AG04449 (cell line): ENCODE data around the gene PDE3A.

ENCODE experiments used
- CTCF ChIA-PET: fragments of 350-600 bp; formaldehyde crosslinking; extraction: SDS; loops from one replicate; lab custom pipeline; 2021; ENCODE audit warnings: antibody characterized with exemption; lab: Yijun Ruan, JAX
- POLR2A ChIA-PET: fragments of 400-600, 350-600 bp; formaldehyde crosslinking; extraction: SDS; loops from one replicate; lab custom pipeline; 2020; ENCODE audit warnings: antibody characterized with exemption, inconsistent platforms; lab: Yijun Ruan, JAX
- DNase-seq: peaks from one replicate; pipeline ENCODE4 v3.0.0-alpha.2; 2010; ENCODE audit warnings: low read depth, low spot score
- H3K4me3 ChIP-seq: 2 replicates; pipeline ENCODE4 v1.5.1; 2011; ENCODE audit warnings: low read depth, mild to moderate bottlenecking, control low read depth, low read length
- TF ChIP-seq, protein P1 (sequence below): IDR thresholded peaks from one replicate; pipeline ENCODE4 v1.5.1; 2011; ENCODE audit warnings: mild to moderate bottlenecking, moderate library complexity, low read length, control low read depth, inconsistent platforms; ENCODE audit not compliant: insufficient read depth; ENCODE audit errors: missing control alignments

The PDE3A gene

DNA sequence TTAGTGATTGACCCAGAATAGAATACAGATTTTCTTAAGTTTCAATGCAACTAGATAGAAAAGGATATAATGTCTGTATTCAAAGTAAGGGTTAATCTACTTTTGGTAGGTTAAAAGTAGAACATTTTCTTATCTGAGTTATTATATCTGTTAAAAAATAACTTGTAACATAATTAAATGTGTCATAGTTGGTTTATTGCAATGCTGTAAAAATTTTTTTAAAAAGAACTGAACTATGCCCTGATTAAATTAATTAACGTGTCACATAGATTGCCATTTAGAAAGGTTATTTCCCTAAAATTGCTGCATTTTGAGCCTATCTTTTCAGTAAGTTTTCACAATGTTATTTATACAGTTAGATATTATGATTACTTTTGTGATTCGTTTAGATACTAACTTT, 89.2 kb downstream of the PDE3A start:
- H3K4me3 ChIP-seq, result no peak overlapping the region
- TF ChIP-seq, protein P1, sequence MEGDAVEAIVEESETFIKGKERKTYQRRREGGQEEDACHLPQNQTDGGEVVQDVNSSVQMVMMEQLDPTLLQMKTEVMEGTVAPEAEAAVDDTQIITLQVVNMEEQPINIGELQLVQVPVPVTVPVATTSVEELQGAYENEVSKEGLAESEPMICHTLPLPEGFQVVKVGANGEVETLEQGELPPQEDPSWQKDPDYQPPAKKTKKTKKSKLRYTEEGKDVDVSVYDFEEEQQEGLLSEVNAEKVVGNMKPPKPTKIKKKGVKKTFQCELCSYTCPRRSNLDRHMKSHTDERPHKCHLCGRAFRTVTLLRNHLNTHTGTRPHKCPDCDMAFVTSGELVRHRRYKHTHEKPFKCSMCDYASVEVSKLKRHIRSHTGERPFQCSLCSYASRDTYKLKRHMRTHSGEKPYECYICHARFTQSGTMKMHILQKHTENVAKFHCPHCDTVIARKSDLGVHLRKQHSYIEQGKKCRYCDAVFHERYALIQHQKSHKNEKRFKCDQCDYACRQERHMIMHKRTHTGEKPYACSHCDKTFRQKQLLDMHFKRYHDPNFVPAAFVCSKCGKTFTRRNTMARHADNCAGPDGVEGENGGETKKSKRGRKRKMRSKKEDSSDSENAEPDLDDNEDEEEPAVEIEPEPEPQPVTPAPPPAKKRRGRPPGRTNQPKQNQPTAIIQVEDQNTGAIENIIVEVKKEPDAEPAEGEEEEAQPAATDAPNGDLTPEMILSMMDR, result no peak
- ChIA-PET POLR2A (no interaction called here), CTCF (no interaction called here)
- no peak for DNase-seq

GRCh38 chr12:20458011-20458410, 89.7 kb downstream of the PDE3A start:
- no peak overlapping the region for H3K4me3 ChIP-seq
- ChIA-PET CTCF (interaction anchor here (0.9 to 1.0 kb wide), 2 partner anchors 10 to 143 kb away, joined by 3 read pairs; no protein-coding TSS in a partner anchor), POLR2A (no interaction called here)
- DNase-seq, result no peak
- TF ChIP-seq, protein P1, result no peak

DNA sequence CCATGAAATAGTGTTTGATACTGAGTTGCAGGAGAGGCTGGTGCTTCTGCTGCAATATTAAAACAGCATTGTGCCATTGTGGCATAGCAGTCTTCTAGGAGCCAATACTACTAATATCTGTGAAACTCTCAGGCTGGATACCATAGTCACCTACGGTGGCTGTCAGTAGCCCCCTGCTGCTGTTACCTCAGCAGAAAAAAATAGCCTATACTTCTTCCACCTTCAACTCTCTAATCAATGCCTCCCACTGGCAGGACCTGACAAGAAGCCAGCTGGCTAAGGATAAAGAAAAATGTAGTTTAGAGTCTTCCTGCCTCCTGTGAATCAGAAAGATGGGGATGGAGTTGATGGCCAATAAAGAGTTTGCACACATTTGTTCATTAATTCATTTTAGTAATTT, 91.6 kb downstream of the PDE3A start:
- ChIA-PET POLR2A (no interaction called here), CTCF (interaction anchor here (1.0 kb wide), 1 partner anchor 142 kb away, joined by 4 read pairs; no protein-coding TSS in a partner anchor)
- TF ChIP-seq, protein P1, result no peak
- DNase-seq, result no peak
- no peak overlapping the region for H3K4me3 ChIP-seq

DNA sequence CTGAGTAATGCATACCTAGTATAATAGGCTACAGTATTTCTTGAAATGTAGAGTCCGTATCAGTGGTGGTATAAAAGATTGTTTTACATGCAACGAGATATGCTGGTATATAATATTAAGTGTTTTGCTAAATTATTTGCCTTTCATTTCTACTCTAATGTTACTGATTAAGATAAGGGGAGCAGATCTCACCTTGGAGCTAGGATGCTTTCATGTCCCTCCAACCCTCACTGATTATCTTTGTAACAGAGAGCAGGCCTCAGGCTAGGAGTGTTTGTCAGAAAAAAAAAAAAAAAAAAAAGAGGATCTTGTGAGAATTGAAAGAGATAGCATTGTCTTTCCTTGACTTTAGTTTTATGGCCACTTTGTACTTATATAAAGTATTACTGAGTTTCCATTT, 92.6 kb downstream of the PDE3A start:
- POLR2A ChIA-PET, result no interaction called here
- CTCF ChIA-PET, result interaction anchor here (1.0 kb wide), 1 partner anchor 141 kb away, joined by 4 read pairs; no protein-coding TSS in a partner anchor

GRCh38 chr12:20463913-20464524, 95.7 kb downstream of the PDE3A start:
- POLR2A ChIA-PET, result no interaction called here

More for the DNA sequence above, 92.6 kb downstream of the PDE3A start:
- TF ChIP-seq, protein P1, result no peak
- H3K4me3 ChIP-seq, result no peak overlapping the region
- DNase-seq, result no peak

DNA sequence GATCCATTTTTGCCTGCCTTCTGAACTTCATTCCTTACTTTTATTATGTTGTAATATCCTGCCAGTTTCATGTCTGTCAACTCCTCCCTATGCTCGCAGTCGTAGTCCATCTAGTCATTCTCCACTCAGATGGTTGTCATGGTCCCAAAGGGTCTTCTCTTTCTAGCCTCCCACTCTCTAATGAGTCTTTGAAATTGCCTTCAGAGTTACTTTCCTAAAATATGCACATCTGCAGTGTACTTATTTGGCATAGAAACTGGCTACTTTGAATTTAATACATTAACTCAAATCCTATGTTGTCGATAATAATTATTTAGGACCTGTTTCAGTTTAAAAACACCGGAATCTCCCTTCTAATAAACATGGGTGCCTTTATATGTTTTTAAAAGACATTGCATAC, 101.0 kb downstream of the PDE3A start:
- ChIA-PET POLR2A (no interaction called here), CTCF (no interaction called here)
- TF ChIP-seq, protein P1, result no peak
- DNase-seq, result no peak
- no peak overlapping the region for H3K4me3 ChIP-seq

More at GRCh38 chr12:20463913-20464524, 95.7 kb downstream of the PDE3A start:
- H3K4me3 ChIP-seq, result no peak overlapping the region
- DNase-seq, result no peak
- TF ChIP-seq, protein P1, result peak; percentile 41
- CTCF ChIA-PET, result interaction anchor here (0.7 to 3.5 kb wide), 22 partner anchors 8 to 333 kb away, joined by 3 to 47 read pairs (median 4); no protein-coding TSS in a partner anchor
